Left hindlimb (tissue), 1 donor: ENCODE results near the gene LINC01488.

ENCODE experiments used
- DNase-seq: peaks from one replicate; pipeline ENCODE4 v3.0.0-alpha.2; 2018

The LINC01488 gene

DNA sequence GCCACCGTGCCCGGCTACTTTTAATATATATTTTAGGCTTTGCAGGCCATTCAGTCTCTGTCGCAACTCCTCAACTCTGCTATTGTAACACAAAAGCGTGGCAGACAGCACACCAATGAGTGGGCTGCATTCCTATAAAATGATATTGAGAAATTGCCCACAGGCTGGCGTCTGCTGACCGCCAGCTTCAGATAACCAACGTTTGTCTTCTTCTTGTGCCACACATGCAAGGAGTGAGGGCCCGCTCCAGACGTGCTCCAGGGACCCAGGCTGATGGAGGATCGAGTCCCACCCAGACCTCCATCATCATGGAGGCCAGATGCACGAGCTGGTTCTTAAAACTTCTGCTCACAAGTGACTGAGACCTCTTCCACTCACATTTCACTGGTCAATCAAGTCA lies 35.4 kb upstream of the LINC01488 start:
- DNase-seq = peak; percentile 8

DNA sequence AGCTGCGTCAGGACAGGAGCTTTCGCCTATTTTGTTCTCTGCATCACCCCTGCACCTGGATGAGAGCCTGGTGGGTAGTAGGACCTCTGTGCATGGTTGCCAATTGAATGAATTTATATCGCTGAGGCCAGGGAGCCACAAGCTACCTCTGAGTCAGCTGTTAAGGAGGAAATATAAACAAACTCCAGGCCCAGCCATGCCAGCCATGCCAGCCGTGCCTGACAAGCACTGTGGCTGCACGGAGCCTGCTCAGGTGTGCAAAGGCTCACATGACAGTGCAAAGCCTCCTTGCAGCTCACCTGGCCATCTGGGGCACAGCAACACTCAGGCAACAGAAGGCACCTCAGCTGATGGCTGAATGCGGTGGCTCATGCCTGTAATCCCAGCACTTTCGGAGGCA lies 33.7 kb upstream of the LINC01488 start:
- DNase-seq = peak; percentile 10

DNA sequence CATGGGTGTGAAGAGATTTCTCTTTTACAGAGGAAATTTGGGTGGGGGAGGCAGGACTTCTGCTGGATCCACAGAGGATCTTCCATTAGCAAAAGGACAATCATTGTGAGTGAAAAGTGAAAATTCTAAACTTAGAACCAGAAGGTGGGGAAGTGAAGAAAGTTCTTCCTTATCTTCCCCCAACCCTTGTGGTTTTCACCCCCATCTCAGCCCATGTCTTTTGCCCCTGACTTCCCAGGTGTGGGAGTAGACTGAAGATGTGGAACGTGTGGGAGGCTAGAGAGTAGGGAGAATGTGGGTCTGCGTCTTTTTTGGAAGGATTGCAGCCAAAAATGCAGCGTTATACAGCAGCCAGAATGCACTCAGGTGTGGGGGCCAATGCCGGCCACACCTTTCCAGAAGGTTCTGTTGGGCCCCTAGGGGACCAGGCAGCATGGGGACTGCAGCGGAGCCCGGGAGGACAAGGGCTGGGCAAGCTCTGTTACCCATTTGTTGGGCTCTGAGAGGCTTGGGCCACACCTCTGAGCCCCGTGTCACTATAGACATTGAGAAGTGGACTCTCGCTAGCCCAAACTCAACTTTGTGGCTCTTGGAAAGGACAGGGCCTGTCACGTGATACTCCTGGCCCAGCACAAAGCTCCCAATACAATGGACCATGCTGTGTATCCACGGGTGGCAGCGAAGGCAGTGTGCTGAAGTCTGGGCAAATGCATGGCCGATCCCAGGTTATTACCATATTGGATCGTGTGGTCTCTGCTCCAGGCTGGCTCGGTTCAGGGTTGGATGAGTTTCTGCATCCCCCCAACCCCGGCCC lies 32.8 kb upstream of the LINC01488 start:
- DNase-seq = peak; percentile 4

DNA sequence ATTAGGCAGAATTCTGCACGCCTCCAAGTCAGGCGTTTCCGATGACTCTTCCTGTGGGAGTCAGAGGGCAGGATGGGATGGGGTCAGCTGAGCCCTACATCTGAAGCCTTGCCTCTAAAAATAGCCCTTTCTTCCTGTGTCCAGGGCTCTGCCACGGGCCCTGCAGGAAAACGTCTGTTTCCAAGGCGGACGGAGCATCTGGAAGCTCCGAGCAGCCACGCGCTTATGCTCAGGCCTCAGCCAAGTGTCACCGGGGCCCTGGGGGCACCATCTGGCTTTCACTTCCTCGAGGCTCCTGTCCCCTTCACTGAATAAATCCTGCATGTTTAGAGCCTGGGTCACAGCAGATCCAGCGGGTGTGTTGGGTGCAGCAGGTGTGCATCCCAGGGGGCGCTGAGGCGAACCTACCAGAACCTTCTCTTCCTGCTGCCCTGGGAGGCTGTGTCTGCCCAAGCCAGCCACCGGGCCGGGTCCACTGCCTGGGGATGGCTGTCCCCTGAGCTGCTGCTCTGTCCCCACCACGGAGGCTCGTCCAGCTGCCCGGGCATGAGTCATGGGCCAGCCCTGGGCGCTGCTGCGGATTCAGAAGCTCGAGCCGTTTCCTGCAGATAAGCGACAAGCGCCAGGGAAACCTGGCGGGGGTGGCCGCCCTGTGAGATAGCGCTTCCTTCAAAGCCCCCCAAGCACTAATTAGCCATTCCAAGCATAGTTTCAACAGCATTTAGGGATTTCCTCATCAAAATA lies 32.0 kb upstream of the LINC01488 start:
- peak; percentile 71 for DNase-seq

DNA sequence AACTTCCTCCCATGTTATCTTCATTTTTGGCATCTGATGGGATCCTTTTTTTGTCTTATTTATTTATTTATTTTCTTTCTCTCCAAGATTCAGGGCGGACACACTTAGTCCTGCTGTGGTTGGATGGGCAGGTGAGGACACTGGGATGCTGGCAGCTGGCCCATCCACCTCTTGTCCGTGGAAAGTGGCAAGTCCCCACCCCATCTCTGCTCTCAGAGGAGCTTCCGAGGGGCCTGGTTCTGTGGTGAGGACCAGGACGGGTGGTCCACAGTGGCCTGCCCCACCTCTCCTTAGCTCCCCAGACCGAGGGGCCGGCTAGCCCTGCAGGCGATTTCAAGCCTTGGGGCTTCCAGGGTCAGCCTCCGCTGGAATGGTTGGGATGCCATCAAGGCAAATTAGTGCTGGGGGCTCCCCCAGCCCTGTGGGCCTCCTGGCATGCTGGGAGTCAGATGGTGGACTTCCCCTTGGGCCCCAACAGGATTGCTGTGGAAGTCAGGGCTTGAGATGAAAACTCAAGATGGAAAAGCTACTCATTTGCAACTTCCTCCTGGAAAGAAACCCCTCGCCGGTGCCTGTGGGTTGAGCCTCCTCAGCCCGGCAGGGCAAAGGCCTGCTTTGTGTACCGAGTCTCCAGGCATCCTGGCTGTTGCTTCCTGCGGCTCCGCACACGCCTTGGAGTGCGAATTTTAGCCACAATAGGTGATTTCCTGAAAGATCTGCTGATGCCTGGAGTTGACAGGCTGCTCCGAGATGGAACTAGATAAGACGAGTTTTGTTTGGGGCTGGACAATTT lies 31.2 kb upstream of the LINC01488 start:
- no peak for DNase-seq

DNA sequence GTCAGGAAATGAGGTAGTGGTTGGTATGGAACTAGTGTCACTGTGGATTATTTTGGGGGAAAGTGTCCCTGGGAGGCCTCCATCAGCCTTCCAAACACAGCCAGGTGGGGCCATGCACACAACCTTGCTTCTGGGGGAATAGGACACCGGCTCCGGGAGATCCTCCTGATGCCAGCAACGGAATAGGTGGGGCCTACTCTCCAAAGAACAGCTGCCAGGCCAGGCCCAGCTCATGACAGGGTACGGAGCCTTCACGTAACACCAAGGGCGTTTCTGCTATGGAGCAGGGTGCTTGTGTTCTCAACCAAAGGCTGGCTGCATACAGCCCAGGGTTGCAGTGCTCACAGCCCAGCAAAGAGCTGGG lies 30.6 kb upstream of the LINC01488 start:
- no peak for DNase-seq

DNA sequence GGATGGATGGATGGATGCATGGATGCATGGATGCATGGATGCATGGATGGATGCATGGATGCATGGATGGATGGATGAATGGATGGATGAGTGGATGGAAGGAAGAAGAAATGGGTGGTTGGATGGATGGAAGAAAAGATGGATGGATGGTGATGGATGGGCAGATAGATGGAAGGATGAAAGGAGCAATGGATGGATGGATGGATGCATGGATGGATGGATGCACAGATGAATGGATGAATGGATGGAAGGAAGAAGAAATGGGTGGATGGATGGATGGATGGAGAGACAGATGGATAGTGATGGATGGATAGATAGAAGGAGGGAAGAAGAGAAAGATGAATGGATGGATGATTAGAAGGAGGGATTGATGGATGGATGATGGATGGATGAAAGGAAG lies 30.2 kb upstream of the LINC01488 start:
- no peak for DNase-seq

DNA sequence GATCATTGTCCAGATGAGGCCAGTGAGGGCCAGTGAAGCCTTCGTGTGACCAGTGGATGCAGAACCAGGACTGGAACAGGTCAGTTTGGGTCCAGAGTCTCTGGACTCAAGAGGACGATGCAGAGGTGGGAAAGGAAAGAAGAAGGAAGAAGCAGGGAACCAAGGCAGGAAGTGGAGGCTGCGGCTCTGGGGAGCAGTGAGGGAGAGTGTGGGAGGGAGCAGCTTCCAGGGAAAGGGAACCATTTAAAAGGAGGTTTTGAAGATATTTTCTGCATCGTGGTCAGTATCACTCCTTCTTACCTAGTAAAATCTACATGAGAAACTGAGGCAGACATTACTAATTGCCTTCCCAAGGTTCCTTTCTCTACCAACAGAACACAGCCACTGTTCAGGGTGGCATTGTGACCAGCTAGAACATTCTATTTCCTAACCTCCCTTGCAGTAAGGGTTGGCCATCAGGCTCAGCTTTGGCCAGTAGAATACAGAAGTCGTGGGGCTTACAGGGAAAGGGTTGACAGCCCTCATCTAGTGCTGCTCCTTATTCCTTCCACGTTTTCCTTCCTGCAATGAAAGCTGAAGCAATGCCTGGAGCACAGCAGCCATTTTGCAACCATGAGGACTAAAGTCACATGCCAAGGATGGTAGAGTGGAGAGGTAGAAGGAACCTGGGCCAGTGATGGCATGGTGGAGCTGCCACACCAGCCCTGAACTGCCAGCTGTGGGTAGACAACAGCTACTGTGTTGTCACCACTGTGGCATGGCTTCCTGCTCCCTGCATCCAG lies 29.1 kb upstream of the LINC01488 start:
- no peak for DNase-seq

DNA sequence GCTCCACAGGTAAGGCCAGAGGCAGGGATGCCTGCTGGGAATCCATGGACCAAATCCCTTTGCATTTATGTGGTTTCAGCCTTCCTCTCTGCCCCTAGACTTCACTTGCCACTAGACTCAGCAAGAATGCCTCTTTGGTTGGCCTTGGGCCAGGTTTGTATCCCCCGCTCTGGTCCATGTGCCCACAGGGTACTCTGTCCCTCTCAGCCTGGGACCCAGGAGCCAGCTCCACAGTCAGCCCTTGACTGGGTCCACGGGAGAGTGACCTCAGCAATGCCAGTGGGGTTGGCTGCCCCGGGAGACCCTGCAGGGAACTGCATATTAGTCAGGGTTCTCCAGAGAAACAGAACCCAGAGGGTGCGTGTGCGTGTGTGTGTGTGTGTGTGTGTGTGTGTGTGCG lies 28.3 kb upstream of the LINC01488 start:
- DNase-seq = no peak

DNA sequence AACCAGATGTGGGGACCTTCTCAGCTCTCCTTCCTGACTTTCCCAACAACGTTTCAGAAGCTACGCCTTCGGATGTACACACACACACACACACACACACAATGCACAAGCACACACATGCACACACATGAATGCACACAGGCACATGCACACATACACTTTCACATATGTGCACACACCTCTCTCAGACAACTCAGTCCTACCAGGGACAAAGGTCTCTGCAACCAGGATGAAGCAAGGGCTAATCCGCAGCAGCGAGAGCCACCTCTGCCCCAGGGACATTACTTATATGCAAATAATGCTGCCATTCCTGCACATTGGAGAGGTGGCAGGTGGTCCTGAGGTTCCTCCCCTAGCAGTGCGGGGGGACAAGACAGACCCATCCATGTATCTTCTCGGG lies 27.4 kb upstream of the LINC01488 start:
- no peak for DNase-seq

DNA sequence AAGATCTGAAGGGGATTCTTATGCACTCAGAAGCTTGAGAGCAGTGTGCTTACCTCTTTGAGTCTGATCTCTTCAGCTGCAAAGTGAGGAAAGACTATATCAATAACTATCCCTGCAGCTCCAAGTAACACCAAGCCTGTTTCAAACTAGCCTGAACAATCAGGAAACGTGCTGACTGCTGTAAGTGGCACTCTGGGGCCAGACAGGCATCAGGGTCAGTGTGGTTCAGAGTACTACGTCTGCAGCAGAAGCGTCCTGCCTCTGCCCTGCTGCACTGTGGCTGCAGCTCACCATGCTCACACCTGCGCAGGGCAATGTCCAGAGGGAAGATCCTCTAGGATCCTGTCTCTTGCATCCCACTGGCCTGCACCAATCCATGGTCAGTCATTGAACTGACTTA lies 25.5 kb upstream of the LINC01488 start:
- no peak for DNase-seq

DNA sequence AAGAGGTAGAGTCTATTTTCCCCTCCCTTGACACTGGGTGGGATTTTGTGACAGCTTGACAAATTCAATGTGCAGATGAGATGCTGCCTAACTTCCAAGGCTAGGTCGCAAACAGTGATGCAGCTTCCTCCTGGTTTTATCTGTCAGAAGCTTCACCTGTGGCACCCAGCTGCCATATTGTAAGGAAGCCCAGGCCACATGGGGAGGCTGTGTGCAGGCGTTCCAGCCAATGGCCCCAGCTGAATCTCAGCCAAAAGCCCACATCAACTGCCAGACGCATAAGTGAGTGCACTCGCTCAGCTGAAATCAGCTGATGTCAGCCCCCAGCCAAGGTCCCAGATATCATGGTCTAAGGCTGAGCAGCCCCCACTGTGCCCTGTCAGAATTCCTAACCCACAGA lies 24.8 kb upstream of the LINC01488 start:
- no peak for DNase-seq

DNA sequence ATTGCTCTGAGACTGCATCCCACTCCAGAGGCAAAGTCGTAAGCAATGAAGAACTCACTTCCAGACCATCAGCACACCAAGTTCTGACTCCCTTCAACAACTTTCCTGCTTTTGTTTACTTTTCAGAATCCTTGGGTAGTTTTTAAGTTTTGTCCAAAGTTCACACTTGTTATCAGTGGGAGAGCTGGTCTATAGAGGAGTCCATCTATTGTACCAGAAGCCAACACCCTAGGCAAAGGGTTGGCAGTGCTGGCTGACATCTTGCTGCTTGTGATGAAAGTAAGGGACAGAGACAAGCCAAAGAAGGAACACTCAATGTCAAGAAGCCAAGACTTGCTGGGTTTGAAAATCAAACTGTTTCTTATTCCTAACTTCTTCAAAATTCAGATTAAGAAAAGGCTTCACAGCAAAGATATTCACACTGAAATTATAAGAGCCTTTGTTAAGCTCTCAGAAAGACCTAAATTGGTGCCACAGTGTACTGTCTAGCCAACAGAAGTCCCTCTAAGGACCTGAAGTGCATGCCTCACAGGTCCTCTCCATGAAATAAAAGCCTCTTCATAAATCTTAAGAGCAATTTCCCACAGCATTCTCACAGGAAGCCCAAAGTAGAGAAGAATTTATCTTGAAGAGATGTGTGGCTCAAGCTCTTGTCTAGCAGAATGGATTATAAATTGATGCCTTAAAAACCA lies 21.5 kb upstream of the LINC01488 start:
- DNase-seq = peak; percentile 3

DNA sequence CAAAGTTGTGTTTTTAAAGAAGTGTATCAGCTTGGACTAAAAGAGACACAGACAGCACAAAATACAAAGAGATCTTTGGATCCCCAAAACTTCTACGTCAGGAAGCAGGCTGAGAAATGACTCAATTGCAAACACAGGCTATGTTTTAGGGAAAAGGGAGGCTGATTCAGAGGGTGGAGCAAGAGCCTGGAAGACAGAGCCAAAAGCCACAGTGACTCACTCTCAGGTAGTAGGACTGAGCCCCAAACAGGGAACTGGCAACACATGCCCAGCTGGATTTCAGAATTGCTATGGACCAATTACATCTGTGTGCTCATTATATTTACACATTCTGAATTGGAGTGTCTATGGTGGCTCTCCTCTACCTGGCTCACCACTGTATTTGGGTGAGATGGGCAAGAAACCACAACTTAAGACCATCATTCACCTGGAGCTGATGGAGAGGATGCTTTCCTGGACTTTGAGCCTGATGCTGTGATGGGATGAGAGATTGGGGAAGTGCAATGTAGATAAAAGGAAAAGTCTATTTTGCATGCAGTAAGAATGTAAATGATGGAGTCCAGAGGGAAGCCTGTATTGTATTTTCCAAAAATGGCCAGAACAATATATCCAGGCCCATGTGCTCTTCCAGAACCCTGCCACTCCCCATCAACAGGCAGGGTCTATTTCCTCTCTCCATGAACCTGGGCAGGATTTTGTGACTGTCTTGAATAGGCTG lies 20.8 kb upstream of the LINC01488 start:
- no peak for DNase-seq

DNA sequence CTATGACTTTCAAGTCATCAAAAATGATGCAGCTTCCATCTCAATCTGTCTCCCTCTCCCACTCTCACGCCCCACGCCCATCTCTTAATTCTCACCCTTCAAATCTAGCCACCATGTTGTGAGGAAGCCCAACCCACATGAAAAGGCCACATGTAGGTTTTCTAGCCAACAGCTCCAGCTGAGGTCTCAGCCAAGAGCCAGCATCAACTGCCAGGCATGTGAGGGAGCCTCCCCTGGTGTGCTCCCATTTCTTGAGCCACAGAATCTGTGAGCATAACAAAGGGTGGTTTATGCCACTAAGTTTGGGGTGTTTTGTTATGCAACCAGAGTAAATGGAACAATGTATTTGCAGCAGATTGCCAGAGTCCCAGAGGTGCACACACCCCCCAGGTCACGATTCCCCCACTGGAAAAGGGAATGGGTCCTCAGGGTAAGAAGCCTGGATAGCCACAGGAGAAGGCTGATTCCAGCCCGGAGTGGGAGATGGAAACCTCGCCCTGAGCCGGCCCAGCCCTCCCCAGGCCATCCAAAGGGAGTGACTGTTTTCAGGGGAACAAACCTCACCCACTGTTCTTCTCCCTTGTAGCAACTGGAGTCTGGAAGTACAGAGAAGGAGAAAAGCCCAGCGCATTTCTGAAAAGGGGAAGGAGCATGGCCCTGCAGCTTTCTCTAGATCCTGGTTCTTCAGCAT lies 20.0 kb upstream of the LINC01488 start:
- DNase-seq = peak; percentile 17

DNA sequence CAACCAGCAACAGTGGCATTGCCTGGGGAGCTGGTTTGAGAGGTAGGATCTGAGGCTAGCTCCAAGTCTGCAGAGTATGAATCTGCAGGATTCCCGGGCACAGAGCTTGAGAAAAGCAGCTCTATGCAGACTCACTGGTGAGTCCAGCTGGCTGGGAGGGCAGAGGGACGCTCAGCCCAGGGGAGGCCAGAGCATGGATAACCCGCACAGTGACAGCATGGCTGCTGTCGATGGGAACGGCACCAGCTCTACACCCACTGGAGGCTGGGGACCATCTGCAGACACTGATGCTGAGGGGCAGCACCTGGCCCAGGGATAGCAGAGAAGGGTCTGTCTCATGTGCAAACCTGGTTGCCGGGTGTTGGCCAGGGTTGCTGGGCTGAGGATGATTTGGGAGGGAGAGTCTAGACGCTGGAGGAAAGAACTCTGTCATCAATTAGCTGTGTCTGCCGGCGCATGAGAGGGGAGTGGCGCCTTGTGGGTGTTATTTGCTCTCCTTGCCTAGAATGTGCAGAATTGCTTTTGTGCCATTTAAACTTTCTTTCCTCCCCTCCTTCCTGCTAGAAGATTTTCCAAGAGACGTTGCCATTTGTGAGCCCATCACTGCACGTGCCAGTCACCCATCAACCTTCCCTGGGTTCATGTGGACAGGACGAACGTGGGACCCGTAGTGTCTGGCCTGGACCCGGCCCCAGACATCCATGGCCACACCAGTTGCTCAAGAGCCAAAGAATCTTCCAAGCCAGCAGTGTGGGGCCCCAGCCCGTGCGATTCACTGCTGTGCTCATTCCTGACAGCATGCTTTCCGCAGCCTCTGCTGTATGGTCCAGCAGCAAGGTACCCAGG lies 19.1 kb upstream of the LINC01488 start:
- DNase-seq = peak; percentile 65

DNA sequence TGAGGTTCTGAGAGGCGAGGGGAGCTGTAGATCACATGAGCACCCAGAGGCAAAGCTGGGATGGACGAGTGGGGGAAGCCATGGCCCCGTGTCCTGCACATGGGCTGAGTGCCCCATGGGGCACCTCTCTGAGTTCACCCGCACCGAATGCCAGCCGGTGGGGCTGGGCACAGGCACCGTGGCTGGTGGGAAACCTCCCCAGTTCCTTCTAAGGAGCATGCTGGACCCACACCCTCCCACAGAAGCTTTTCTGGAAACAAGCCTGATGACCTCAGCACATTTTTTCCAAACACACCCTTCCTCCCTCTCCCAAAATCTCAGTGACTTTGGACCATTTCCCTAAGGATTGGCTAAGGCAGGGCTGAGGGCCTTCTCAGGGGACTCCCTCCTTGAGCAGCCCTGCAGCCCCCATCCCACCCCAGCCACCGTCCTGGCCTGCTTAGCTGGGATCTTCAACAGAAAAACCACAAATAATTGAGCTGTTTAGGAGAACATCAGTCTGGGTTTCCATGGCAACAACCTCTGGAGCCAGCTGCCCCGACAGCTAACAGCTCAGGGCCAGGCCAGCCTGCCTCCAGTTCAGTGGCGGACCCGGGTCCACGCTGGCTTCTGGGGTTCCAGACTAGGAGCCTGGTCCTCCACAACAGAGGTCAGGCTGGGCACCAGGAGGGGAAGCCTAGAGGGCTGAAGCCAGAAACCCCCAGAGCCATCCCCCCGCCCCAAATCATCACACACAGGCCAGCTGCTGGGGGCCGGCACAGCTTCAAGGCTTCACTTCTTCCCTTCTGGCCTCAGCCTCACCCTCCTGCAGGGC lies 18.1 kb upstream of the LINC01488 start:
- DNase-seq = peak; percentile 88

DNA sequence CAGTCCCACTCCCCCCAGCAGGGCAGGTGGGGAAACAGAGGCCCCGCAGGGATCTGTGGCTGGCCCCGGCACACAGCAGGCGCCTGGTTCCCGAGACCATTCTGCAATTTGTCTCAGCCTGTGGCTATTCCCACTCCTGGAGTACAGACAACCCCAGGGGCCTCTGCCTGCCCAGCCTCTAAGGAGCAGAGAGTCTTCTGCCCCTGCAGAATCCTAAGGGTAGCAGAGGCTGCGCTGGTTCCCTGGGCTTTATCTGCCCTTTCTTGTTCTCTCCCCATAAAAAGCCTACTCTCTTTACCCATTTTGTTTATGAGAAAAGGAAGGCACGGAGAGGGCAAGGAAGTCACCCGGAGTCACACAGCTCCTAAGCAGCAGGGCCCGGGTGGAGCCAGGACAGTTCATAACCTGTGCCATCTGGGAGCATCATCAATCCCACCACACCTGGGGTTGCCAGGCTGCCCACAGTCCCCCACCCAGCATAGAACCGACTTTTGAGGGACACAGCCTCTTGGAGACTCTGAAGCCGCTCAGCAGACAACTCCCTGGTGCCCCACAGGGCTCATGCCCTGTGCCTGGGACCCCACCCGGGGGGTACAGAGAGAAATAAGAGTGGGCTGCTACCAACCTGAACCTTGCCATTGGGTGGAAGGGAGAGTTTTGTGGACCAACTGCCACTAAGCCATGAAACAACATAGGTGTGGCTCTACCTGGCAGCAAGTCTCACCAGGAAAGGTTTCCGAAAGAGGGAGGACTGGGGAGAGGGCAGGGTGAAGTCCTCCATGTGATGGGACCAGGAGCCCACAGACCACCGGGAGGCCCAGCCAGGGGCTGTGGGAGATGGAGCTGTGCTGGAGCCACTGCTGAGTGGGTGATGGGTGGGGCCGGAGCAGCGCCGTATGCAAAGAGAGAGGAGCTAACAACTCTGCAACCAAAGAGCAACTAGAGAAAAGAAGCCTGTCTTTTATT lies 17.2 kb upstream of the LINC01488 start:
- DNase-seq = peak; percentile 15
